Activated CD8-positive, alpha-beta memory T cell treated with anti-CD3 and anti-CD28 coated beads, Interleukin-2, amount 50 U/mL, for 4 hours (primary cell): Measurements from ENCODE around the gene PSME4.
A peak's percentile ranks its signal among the peaks of the same experiment; 100 is the strongest.

Experiments
- DNase-seq: peaks from one replicate; pipeline ENCODE4 v3.0.0-alpha.2; 2020

The PSME4 gene

DNA sequence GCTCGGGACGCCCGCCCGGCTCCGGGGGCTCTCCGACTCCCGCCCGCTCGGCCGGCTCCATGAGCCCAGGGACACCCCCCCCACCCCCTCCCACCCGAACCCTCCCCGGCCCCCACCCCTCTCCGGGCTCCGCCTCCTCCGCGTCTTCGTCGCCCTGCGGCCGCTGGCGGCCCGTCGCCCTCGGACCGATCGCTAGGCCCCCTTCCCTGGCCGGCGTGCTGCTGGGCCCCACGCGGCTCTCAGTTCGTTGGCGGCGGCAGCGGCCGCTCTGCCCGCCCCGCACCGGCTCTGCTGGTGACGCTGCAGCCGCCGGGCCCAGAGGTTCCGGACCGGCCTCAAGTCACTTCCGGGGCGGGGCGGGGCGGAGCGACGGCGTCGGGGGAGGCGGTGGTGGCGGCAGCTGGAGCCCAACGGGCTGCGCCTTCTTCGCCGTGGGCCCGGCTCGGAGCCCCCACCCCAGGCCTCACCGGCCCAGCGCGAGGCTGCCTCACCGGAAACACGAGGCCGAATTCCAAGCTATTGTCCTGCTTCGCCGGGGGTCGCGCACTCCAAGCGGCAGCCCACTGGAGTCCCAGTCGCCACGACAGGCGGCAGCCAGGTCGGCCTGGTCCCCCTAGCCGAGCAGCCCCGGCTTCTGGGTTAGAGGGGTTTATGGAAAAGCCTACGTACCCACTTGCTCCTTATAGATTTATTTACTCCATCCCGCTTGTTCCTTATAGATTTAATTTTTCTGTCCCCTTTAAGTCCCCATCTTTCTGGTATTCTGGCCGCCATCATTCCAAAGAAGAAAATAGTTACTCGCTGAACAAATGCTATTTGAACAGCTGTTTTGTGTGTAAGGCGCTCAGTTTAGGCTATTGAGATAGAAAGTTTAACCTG, at the start of gene PSME4:
Gene PSME4, minus strand, starts transcription at position 270 of the 879 bp plus-strand sequence. Its CDS starts 209 bp downstream, at position 61.
- peak; percentile 96 for DNase-seq

DNA sequence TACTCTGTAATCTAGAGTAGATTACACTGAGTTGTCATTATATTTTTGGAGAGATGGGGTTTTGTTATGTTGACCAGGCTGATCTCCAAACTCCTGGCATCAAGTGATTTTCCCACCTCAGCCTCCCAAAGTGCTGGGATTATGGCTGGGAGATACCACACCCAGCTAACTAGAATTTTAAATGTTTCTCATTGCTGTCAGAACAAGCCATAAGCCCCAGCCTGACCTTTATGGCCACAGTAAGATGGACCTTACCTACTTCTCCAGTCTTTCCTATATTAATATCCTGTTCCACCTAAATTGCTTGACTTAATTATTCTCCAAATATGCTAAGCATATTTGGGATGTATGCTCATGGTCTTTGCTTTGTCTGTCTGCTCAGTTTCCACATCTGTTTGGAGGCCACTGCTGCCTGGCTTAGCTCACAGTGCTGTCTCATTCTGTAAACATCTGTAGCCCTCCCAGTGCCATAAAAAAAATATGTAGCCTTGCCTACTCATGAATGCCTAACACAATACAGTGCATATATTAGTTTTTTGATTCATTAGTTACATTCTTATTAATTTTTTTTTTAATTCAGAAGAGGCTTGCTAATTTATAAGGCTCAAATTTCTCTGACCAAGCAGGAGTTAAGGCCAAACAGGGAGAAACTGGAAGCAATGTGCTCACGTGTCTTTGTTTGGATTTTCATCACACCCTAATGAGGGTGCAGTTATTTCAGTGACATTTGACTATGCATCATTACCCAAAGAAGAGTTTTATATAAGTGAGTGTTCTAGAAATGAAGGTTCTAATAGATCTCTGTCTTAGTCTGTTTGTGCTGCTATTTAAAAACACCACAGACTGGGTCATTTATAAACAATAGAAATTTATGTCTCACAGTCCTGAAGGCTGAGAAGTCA, 45.3 kb upstream of the PSME4 start:
- no peak for DNase-seq

DNA sequence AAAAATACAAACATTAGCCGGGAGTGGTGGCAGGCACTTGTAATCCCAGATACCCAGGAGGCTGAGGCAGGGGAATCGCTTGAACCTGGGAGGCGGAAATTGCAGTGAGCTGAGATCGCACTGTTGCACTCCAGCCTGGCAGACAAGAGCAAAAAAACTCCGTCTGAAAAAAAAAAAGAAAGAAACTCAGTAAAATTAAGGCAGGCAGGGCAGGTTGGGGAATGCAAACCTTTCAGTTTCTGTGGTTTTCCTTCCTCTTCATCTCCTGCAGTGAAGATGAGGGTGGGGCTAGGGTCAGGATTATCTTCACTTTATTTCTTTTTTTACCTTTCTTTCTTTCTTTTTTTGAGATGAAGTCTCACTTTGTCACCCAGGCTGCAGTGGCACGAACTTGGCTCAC, 43.2 kb upstream of the PSME4 start:
- DNase-seq = no peak

DNA sequence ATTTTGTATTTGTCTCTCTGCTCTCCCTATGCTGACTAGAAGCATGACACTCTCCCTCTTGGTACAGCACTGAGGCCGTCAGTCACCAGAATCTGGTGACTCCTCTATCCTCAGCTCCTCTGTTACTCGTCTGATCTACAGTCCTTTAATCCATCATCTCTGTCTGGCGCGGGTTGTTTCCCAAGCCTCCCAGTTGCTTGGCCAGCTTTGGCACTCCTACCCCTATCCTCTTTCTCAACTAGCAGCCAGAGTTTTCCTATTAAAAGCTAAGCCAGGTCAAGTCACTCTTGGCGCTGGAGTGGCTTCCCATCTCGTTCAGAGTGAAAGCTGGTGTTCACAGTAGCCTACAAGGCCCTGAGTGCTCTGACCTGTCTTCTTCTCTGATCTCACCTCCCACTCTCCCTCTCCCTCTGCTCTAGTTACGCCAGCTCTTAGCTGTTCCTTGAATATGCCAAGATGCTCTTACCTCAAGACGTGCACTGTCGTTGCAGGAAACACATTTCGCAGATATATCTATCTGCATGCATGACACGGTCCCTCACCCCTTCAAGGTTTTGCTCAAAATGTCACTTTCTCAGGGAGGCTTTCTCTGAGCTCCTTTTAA, 41.8 kb upstream of the PSME4 start:
- no peak for DNase-seq

GRCh38 chr2:54009549-54009948, 38.8 kb upstream of the PSME4 start:
- no peak for DNase-seq

GRCh38 chr2:54008439-54008838, 37.6 kb upstream of the PSME4 start:
- no peak for DNase-seq

DNA sequence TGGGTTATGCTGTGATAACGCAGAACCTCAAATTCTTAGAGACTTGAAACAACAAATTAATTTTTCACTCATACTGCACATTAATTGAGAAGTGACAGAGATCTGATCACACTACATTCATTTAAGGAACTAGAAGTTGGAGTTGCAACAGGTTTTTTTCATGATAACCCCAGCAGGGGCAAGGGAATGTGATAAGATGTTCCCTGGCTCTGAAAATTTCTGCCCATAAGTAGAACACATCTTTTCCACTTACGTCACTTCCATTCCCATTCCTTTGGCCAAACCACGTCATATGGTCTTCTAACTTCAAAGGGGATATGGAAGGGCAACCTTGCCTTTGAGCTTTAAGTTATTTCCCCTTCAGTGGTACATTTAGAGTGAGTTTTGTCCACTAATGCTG, 29.7 kb upstream of the PSME4 start:
- DNase-seq = no peak

GRCh38 chr2:54000122-54000521, 29.3 kb upstream of the PSME4 start:
- DNase-seq = no peak

DNA sequence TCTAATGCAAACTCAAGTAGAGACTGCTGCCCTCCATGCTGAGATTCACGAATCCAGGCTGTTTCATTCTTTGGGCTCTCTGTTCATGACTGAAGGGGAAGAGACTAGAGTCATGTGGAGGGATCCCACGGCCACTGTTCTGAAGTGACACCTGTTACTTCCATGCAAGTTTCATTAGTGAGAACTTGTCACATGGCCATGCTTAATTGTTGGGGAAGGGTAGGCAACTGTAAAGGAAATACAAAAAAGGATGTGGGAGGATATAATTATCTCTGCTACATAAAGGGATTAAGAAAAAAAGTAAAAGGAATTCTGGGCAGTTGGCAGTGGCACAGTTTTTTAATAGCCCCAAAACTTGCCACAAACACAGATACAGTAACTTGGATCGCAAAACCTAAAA, 28.0 kb upstream of the PSME4 start:
- no peak for DNase-seq

DNA sequence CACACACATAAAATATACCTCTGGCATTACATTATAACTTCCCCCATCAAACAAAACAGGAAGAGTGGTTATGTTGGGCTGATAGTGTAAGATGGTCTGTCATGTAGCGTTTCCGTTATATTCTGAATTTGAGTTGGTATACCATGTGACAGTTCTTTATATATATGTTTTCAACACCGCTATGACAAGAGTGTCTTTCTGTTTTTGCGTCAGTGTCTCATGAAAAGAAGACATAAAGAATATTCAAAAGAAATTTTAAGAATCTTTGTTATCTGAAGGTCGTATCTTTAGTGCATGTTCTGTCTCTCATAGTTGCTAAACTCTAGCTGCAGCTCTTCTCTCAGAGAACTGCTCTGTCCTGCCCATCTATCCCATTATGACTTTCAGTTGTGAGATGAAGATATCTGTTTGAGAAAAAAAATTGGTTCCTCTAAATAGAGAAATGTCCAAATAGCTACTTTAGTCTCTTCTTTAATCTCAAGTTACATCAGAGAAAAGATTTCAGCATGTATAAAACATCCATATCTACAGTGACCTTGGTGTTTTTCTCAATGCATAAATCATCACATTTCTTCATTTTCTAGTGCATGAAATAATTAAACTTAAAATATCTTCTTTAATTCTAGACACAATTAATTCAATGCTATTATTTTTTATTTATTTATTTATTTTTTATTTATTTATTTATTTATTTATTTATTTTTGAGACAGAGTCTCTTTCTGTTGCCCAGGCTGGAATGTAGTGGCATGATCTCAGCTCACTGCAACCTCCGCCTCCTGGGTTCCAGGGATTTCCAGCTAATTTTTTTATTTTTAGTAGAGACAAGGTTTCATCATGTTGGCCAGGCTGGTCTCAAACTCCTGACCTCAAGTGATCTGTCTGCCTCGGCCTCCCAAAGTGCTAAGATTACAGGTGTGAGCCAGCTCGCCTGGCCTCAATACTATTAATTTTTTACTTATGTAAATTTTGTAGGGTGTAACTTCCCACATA, 24.3 kb upstream of the PSME4 start:
- no peak for DNase-seq

- no peak for DNase-seq
These were observed 21.2 kb upstream of the PSME4 start for GRCh38 chr2:53991948-53992347.

DNA sequence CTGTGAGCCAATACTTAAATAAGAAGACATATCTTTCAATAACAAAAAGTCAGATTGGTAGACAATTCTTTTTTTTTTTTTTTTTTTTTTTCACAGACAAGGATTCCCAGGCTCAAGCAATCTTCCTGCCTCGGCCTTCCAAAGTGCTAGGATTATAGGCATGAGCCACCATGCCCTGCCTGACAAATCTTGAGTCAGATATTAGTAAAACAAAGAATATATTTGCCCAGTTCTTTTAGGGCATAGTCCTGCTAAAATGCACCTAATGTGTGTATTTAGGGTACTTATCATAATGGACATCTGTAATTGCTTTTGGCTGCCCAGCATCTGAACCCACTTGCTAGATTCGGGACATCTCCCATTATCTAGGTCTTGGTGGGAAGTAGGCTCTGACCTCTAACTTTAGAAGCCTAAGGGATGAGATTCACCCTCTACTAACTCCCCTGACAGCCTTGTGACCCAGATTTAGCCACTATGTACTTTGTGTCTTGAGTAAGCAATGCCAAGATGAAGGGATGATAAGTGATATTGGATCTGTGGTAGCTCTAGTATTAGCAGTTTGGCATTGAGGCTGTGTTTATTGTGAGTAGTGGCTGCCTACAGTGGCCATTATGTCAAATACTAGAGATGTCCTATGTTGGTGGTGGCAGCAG, 18.5 kb upstream of the PSME4 start:
- no peak for DNase-seq

DNA sequence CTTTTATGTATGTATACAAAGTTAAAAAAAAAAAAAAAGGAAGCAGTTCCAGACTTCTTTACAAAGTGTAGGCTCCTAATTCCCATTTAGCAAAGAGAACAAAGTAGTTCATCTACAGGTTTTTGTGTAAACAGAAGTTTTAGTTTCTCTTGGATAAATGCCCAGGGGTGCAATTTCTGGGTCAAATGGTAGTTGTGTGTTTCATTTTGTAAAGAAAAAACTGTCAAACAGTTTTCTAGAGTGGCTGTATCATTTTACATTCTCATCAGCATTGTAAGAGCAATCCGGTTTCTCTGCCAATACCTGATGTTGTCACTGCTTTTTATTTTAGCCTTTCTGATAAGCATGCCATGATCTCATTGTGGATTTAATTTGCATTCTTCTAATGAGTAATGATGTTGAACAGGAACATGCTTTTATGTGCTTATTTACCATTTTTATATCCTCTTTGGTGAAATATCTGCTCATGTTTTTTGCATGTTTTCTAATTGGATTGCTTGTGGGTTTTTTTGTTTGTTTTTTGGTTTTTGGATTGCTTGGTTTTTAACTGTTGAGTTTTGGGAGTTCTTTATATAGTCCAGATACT, 16.6 kb upstream of the PSME4 start:
- no peak for DNase-seq

DNA sequence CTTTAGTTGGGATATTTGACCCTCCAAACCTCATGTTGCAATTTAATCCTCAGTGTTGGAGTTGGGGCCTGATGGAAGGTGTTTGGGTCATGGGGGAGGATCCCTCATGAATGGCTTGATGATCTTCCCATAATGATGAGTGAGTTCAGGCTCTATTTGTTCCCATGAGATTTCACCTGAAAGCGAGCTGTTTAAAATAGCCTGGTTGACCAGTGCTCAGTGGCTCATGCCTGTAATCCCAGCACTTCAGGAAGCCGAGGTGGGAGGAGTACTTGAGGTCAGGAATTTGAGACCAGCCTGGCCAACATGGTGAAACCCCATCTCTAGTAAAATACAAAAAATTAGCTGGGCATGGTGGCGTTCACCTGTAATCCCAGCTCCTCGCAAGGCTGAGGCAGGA, 14.9 kb upstream of the PSME4 start:
- no peak for DNase-seq

DNA sequence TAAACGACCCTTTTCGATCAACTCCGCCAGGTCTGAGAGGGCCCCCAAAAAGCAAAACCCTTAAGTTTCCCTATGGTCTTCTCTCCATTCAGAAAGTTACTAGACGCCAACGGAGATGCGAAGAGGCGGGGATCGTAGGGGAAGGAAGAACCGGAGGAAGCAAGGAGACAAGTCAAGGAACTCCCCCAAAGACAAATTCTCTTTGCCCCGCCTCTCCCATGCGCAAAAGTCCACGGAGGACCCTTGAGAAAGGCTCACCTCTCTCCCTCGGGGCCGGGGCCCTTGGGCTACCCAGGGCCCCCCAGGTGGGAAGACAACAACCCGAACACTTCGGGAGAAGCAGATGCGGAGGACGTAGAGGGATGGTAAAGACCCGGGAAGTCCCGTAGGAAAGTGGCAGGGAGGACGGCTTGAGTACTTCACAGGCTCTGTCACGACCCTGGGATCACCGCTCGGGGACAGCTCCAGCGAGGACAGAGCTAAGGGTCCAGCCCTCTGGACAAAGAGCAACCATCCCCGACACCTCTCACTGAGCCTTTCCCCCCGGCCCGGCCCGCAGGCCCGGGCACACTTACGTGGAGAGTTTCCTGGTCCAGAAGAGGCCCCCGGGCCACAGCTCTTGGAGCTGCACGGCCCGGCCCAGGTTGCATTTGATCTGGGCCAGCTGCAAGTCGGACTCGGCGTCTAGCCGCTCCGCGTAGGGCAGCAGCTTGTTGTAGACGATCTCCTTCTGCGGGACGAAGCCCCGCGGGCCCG, 647 bp downstream of the PSME4 start:
- peak; percentile 23 for DNase-seq

DNA sequence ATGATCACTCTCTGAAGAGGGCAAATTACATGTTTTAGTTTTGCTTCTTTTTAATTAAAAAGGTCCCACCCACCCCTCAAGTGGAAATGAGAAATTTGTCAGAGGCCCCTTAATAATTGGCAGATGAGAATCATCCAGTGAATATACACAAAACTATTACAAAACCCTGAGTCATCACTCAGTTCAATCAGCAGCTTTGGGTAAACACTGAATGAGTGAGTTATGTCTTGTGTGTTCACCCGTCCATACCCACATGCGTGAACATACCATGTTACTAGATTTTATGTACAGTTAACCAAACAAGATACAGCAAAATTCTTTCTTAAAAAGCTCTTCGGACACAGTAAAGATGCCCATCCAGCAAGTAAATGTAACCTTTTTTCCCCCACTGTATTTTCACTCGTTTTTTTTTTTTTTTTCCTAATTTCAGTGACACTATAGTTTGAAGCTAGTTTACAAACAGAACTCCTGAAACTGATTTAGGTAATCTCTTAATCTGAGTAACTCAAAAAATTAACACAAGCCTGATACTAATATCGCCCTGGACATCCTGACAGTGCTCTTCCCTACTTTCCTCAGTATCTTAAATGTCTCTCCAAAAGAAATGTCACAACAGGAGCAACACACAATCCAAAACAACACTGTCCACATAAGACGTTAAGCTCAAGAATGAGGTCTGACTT, 1.4 kb downstream of the PSME4 start:
- no peak for DNase-seq

DNA sequence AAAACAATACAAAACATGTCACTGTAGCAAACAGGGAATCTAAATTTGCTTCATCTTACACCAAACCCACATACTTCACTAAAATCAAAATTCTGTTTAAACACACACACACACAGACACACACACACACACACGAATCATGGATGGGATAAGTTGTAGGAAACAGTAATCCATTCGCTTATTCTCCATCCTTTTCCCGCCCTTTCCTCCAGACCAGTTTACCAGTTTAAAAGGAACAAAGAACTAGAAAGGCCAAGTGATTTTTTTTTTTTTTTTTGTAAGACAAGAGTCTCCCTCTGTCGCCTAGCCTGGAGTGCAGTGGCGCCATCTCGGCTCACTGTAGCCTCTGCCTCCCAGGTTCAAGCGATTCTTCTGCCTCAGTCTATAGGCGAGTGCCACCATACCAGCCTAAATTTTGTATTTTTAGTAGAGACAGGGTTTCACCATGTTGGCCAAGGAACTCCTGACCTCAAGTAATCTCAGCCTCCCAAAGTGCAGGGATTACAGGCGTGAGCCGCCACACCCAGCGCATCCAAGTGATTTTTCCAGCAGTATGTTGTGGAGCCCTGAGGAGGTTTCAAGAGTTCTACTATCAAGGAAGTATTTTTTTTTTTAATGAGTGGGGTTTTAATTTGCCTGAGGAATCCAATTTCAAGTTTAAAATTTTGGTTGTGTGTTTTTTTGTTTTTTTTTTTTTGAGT, 5.7 kb downstream of the PSME4 start:
- DNase-seq = no peak

DNA sequence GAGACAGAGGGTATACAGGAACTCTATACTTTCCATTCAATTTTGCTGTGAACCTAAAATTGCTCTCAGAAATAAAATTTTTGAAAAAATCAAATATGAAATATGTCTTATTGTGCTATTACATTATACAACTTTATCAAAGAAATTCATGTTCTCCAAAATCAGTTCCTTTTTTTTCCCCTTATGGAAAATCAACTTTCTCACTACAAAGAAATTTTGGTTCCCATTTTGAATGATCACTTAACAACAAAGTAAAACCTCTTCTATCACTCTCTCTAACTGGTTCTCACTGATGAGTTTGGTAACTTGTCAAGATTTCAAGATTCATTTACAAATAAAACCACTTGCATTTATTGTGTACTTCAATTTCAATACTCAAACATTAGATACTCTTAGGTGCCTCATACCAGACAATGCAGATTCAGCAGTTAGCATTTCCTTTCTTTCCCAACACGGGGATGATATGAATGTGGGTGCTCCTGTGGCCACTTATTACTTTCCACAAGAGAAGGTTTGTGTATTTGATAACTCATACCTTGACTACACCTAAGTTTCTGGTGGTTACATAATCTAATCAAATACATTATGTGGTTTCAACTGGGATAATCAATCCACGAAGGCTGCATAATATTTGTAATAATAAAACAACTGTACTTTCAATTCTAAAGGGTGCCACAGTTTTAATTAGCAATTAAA, 6.4 kb downstream of the PSME4 start:
- DNase-seq = no peak
